Omental fat pad (tissue), 4 donors: ENCODE measurements around the gene PARP12. TPM values are rescaled to one million over a fixed set of nuclear protein-coding genes. Genes with fewer than 3 reads are reported as not detected.

Experiments
- ATAC-seq: fragments of 150-250 bp; one replicate; pipeline ENCODE4 v1.9.1; 2016; ENCODE audit warnings: mild to moderate bottlenecking, moderate library complexity; ENCODE audit not compliant: low FRiP score
- DNase-seq: peaks from one replicate; pipeline ENCODE4 v3.0.0-alpha.2; 2019; ENCODE audit warnings: low spot score
- total RNA-seq, 4 donors: library from RNA; depleted of rRNA; stranded (reverse); fragments of >200 nt; gene quantifications; one replicate each; pipeline ENCODE4 v1.1.0, GENCODE V29; 2016
- TF ChIP-seq, protein P1 (sequence below), 3 donors: fragments of 450-650 bp; IDR thresholded peaks; one replicate each; pipeline ENCODE4 v1.5.1; 2016 to 2017; ENCODE audit warnings: antibody characterized with exemption in 3 of 3, mild to moderate bottlenecking in 3 of 3, moderate library complexity in 2 of 3

PARP12 gene
- total RNA-seq, 4 donors from 2014 or later: 15.6 to 85.1 (median 45.6) TPM

DNA sequence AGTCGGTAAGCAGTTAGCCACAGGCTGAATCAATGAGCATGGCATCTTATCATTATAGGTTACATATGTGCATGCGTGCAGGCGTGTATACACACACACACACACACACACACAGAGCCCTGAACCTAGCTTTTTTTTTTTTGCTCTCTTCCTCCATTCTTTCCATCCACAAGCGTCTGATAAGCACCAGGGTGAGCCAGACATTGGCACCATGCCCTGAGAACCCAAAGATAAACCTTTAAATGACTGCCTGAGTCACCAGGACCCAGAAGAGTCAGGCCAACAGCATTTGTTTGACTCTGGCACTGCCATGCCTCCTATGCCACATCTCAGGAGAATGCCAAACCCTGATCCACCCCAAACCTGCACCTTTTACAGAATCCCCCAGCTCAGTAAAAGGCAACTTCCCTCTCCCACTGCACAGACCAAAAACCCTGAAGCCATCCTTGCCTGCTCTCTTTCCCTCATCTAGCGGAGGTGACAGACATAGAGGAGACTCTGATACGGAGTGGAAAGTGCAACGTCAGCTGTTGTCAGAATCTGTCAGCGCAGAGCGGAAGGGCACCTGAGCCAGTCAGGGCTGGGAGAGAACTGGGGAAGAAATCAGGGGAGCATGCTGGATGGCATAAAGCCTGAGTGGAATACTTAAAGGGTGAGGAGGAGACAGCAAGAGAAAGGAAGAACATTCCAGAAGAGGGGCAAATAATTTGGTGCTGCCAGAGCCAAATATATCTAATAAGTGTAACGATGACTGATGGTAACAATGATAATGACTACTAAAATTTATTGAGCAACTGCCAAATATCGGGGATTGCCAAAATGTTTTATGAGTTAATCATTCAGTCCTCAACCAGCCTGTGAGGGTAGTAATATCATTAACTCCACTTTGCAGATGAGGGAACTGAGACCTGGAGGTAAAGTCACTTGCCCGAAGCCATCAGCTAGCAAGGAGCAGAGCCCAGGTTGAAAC, 3.2 kb downstream of the PARP12 start:
- DNase-seq (peak; percentile 58), ATAC-seq (peak; percentile 31)
- TF ChIP-seq, protein P1, sequence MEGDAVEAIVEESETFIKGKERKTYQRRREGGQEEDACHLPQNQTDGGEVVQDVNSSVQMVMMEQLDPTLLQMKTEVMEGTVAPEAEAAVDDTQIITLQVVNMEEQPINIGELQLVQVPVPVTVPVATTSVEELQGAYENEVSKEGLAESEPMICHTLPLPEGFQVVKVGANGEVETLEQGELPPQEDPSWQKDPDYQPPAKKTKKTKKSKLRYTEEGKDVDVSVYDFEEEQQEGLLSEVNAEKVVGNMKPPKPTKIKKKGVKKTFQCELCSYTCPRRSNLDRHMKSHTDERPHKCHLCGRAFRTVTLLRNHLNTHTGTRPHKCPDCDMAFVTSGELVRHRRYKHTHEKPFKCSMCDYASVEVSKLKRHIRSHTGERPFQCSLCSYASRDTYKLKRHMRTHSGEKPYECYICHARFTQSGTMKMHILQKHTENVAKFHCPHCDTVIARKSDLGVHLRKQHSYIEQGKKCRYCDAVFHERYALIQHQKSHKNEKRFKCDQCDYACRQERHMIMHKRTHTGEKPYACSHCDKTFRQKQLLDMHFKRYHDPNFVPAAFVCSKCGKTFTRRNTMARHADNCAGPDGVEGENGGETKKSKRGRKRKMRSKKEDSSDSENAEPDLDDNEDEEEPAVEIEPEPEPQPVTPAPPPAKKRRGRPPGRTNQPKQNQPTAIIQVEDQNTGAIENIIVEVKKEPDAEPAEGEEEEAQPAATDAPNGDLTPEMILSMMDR (IDR thresholded peaks at IDR 0.05): no peak

DNA sequence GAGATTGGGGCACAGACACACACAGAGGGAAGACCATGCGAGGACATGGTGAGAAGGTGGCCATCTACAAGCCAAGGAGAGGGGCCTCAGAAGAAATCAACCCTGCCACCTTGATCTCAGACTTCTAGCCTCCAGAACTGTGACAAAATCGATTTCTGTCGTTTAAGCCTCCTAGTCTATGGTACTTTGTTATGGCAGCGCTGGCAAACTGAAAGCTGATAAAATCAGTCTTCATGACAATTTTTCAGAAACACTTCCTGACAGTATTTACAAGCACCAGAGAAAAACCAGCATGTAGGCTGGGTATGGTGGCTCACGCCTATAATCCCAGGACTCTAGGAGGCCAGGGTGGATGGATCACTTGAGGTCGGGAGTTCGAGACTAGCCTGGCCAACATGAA, 4.2 kb downstream of the PARP12 start:
- ATAC-seq: no peak
- no peak for DNase-seq
- TF ChIP-seq, protein P1 (IDR thresholded peaks at IDR 0.05): no peak

DNA sequence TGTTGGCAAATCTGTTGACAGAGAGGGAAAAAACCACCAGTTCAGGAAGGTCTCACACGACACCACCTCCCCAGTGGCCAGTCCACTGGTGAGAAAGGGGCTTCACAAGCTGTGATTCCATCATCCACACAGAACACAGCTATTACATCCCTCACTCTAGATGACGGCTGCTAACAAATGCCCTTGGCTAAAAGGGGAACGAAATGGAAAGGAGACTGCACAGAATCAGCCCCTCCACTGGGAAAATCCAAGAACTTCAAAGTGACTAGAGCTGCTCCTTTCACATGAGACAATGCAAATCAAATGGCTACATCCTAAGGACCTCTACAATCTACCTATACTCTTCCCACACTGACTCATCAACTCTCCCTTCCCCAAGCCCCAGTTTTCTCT, 5.6 kb downstream of the PARP12 start:
- TF ChIP-seq, protein P1 (IDR thresholded peaks at IDR 0.05): no peak
- no peak for DNase-seq
- ATAC-seq: no peak

DNA sequence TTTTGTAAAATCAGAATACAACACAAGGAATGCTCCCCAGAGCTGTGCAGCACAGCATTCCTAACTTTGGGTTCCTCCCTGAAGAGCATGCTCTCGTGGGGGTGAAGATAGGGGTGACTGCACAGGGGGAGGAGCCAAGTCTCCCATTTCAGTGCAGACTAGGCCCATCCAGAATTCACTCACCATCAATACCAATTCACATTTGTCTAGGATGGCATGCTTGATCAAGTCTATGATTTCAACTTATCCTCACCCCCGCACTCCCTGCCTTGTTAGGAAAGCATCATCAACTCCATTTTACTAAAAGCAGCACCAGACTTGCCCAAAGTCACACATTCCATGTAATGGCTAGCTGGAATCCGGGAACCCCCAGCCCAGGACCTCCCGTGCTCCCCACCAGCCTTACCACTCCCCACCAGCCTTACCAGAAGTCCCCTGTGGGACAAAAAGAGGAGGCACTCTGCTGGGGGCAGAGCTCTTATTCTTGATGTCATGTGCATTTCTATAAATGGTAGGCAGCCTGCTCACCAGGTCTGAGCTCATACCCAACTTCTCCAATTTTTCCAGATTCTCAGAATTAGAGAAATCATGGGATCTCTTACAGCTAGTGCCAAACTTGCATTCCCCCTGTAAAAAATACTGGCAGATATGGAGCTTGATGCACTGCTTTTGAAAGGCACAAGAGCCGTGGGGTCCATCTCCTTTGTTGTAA, 6.2 kb downstream of the PARP12 start:
- ATAC-seq (no peak), DNase-seq (no peak)
- TF ChIP-seq, protein P1 (IDR thresholded peaks at IDR 0.05): no peak

DNA sequence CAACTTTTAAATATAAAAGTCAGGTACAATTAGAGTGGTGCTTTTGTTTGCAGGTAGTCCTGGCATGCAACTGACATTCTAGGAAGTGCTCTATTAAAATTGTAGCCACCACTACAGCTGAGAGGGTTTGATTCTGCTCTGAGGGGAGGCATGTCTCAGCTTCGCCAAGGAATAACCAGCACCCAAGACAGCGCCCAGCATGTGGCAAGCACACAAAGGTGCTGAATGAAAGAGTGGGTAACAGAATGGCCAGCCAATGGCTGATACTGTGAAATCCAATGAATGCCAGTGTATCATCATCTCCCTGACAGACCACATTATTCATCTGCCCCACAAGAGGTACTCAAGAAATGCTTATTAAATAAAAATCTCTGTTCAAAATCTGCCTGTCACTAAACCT, 6.9 kb downstream of the PARP12 start:
- ATAC-seq: no peak
- DNase-seq: no peak
- TF ChIP-seq, protein P1 (IDR thresholded peaks at IDR 0.05): no peak

DNA sequence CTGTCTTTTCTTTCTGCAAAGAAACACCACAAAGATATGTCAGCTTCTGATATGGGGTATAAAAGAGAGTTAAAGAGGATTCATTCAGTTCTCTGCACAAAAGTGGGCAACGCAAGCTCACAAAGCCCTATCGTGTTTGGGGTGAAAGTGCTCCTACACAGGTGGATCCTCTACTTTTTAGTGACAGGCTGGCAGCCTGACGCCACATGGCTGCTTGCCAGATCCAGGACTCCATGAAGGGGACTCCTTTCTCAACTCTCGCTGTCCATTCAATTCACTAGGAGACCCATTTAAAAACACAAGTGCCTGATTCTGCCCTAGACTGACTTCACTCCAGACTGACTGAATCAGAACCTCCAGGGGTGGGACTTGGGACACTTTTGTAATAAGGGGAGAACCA, 8.0 kb downstream of the PARP12 start:
- no peak for ATAC-seq
- TF ChIP-seq, protein P1 (IDR thresholded peaks at IDR 0.05): no peak
- no peak for DNase-seq
